ENCODE measurements around the gene AGAP6.
"Not testable (repeated sequence)": the region's sequence is repeated elsewhere in the genome, so short reads cannot be mapped to it uniquely, and the experiment has no call there.

Gene AGAP6

GRCh38 chr10:50052778-50053376 lies 64.7 kb downstream of the AGAP6 start:
- DNase-seq (ENCODE audit: low spot score); in situ Hi-C loops (cut with MboI; ENCODE audit: low sequenced_read_pairs, unreplicated experiment): not testable (repeated sequence)

GRCh38 chr10:50055494-50056292 lies 67.5 kb downstream of the AGAP6 start:
- DNase-seq (ENCODE audit: low spot score); in situ Hi-C loops (cut with MboI; ENCODE audit: low sequenced_read_pairs, unreplicated experiment): not testable (repeated sequence)

- DNase-seq (ENCODE audit: low spot score); in situ Hi-C loops (cut with MboI; ENCODE audit: low sequenced_read_pairs, unreplicated experiment): not testable (repeated sequence)
Observed at GRCh38 chr10:50056654-50057053, 68.4 kb downstream of the AGAP6 start.

- DNase-seq (ENCODE audit: low spot score); in situ Hi-C loops (cut with MboI; ENCODE audit: low sequenced_read_pairs, unreplicated experiment): not testable (repeated sequence)
Observed at GRCh38 chr10:50058727-50059126, 70.5 kb downstream of the AGAP6 start.

- DNase-seq (ENCODE audit: low spot score); in situ Hi-C loops (cut with MboI; ENCODE audit: low sequenced_read_pairs, unreplicated experiment): not testable (repeated sequence)
Observed at GRCh38 chr10:50059946-50060345, 71.7 kb downstream of the AGAP6 start.

All from GM13976 (cell line).